ENCODE data around the gene LTBP1. TPM values are rescaled to one million over a fixed set of nuclear protein-coding genes. Genes with fewer than 3 reads are reported as not detected.
A peak's percentile ranks its signal among the peaks of the same experiment; 100 is the strongest.

The LTBP1 gene
- total RNA-seq, 2 donors from 2014 or later: 21.2 to 24.8 TPM

DNA sequence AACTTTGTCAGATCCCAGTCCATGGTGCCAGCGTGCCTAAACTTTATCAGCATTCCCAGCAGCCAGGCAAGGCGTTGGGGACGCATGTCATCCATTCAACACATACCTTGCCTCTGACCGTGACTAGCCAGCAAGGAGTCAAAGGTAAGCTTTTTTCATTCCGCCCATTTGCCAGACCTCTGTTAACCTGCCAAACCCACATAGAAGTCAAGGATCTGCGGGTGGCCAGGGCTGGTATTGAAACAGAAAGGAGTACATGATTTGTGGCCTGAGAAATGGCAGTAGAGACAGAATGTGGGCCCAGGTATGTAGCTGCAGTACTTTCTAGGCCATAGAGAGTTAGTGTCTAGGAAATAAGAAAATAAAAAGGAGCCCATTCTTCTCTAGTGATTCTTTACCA, 240.2 kb downstream of the LTBP1 start:
- DNase-seq: no peak
- ATAC-seq: no peak
- intact Hi-C loops (cut with DNase I, micrococcal nuclease): no loop called here

DNA sequence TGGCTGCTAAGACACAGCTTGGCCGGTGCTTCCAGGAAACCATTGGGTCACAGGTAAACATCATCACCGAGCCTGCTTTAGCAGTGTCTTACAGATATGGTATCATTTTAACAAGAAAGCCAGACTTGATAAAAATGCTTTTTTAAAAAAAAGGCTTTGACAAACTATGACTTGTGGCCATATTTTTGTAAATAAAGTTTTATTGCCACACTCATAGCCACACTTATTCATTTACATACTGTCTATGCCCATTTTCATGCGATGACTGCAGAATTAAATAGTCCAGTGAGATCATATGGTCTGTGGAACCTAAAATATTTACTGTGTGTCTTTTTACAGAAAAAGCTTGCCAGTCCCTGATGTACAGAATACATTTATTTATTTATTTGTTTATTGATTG, 242.0 kb downstream of the LTBP1 start:
- intact Hi-C loops (cut with DNase I, micrococcal nuclease): no loop called here
- no peak for DNase-seq
- no peak for ATAC-seq

DNA sequence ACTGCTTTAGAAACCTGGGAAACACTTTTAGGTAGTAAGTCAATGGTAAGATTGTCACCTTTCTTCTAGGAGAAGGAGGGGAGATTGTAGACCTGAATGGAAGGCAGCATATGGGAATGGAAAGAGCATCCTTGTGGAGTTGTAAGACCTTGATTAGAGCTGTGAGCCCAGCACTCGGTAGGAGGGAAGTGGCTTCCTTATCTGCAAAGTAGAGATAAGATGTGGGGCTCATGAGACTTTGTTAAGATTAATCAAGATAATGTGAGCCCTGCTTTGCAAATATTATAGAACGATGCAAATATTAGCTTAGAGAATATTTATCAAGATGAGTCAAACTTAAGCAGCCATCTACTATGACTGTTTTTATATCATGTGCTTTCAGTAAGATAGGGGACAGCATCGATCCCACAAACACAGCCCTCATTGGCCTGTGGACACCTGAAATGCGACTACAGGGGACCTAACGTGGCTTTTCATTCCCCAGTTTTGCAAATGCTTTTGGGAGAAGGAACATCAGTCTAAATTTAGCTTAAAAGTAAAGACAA, 243.7 kb downstream of the LTBP1 start:
- ATAC-seq (no peak), DNase-seq (no peak)
- intact Hi-C loops (cut with DNase I, micrococcal nuclease): no loop called here

DNA sequence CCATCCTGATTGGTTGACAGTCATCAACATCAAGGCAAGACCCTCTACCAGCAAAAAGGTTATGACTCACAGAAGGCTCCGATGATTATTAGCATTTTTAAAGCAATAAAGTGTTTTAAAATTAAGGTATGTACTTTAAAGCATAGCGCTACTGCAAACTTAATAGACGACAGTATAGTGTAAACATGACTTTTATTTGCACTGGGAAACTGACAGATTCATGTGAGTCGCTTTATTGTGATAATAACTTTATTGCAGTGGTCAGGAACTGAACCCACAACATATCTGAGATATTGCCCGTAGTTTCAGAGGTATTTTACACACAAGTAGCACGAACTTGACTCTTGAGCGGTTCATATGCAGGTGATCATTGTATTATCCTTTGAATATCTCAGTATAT, 249.1 kb downstream of the LTBP1 start:
- DNase-seq (no peak), ATAC-seq (peak; percentile 73)
- intact Hi-C loops (cut with DNase I, micrococcal nuclease): no loop called here

DNA sequence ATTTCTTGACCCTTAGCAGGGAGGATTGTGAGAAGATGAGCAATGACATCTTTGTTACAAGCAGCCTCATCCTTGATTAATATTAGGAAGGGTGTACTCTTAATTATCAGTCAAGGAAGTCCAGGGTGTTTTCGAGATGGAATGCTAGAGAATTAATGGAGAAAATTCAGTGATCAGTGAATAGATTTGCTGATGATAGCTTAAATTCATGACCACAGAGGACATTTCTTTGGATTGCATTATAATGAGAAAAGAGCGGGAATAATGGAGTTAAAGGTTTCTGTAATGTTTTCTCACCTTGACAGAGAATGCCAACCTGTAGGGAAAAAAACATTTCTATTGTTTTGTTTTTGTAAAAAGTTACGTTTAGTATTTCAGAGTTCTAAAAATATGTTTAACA, 249.9 kb downstream of the LTBP1 start:
- DNase-seq: no peak
- ATAC-seq: no peak
- intact Hi-C loops (cut with DNase I, micrococcal nuclease): no loop called here

DNA sequence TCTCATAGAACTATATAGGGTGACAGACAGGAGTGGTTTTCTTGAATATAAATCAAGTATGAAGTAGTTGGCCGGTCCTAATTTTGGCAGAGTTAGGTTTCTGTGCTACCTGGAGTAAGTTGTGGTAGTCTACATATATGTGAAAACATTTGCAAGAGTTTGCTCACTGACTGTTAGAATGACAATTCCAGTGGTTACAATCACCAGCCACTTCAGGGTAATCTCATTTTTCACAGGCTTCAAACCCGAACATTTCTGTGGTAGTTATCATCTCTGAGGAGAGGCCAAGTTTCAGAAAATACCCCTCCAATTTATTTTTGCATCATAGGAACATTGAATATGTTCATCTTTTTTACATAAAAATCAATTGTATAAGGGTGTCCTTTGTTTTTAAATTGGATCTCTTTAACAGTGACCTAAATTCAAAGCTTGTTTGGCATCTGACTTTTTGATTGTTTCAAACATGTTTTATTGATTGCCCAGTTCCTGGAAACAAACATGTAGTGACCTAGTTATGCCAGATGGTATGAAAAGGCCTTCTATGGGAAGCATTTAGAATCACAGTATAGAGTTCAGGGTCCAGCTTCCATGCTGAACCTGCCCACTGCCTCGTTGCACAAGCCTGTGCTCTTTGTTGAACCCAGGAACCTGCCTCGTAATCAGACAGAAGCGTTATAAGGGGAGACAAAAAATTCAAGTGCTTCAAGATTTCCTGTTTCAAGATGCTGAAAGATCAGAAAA, 250.6 kb downstream of the LTBP1 start:
- DNase-seq: no peak
- ATAC-seq: peak; percentile 50
- intact Hi-C loops (cut with DNase I, micrococcal nuclease): no loop called here

DNA sequence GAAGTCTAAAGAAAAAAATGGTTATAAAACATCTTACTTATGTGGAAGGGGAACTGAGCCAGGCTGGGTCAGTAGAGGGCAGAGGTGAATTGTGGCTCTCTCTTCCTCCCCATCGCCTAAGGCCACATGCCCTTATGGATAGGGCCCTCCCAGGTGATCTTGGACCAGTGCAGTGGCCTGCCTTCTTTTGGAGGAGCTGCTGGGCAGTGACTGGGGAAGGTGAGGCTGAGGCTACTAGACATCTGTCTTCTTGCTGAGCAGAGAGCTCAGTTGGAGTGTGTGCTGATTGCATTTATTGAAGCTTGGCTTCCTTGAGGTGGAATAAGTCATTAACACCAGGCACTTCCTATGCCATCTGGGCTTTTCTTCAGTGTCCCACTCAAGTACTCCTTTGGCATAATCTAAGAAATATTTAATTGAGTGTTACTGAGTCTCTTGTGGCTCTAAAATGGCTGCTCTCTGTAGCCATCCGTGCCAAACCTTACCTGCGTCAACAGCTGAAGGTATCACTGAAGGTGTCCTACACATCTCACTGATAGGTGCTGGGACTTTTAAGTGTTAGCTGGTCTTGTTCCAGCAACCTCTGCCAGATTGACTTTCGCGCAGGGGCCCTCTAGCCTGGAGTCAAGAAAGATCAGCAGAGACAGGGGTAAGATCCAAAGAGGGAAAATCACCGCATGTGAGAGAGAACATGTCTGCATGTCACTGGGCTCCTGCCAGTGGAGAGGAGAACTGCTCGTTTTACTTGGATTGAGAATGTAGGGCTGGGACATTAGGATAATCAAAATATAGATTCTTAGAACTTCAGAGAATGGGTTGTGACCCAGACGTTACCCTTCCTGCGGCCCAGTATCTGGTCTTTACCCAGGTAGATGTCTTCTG, 256.1 kb downstream of the LTBP1 start:
- peak; percentile 8 for ATAC-seq
- no peak for DNase-seq
- intact Hi-C loops (cut with DNase I, micrococcal nuclease): no loop called here

DNA sequence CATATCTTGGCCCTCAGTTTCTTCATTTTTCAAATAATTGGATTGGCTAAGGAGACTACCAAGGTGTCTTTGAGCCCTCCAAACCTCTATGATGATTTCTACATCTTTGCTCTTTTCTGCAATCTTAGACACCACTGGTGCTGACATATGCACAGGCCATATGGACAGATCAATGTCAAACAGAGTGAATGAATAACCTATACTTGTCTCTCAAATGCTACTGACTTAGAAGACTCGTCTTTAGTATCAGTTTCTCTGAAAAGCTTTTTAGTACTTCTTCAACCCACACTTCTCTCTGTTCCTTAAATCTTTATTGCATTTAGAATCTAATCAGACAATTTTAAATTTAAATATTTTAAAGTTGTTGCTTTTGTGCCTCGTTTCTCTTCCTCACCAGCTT, 258.2 kb downstream of the LTBP1 start:
- no peak for DNase-seq
- intact Hi-C loops (cut with DNase I, micrococcal nuclease): no loop called here
- no peak for ATAC-seq

DNA sequence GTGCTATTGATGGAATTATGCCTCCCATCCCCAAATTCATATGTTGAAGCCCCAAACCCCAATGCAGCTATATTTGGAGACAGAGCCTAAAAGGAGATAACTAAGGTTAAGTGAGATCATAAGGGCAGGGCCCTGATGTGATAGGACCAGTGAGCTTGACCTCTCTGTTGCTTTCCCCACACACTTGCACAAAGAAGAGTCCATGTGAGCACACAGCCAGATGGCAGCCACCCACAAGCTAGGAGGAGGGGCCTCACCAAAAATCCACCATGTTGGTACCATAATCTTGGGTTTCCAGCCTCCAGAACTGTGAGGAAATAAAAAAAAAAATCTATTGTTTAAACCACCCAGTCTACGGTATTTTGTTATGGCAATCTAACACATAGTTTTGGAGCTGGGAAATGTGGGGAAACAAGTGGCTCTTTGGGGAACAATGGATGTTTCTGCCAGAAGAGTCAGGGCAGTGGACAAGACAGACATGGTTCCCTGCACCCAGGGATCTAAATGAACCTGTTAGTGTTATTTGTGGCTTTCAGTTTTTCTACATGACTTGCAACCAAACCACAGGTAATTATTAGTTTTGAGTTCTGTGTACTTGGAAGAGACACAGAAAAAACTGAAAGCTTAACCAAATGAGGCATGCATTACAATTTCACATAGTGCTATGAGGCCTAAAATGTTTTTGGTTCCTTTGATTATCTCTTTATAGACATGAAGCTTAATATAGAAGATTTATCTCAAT, 259.1 kb downstream of the LTBP1 start:
- DNase-seq (no peak), ATAC-seq (no peak)

DNA sequence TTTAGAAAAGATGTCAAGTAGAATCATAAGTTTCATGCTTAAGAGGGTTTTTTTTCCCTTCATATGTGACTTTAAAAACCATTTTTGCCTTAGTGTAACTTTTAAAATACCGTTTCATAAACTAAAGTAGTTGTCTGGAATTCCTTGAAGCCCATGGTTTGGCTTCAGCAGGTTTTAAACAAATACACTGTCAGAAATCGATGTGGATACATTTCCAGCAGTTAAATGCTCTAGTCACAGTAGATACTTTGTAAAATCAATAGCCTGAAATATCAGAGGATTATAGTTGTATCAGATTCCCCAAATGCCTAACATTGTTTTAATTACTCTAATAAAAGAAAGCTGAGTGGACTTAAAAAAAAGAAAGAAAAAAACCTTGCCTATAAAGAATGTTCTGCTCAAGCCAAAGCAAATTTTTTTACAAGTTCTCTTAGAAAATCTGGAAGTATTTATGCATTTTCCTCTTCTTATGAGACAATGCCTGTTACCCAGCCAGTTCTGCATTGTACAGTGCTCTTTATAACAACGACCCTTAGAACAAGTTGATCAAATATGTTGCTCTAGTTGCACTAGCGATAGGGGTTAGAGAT, 260.5 kb downstream of the LTBP1 start:
- intact Hi-C loops (cut with DNase I, micrococcal nuclease): no loop called here
- DNase-seq (no peak), ATAC-seq (no peak)

More for the DNA sequence above, 259.1 kb downstream of the LTBP1 start:
- intact Hi-C loops (cut with DNase I, micrococcal nuclease): no loop called here

DNA sequence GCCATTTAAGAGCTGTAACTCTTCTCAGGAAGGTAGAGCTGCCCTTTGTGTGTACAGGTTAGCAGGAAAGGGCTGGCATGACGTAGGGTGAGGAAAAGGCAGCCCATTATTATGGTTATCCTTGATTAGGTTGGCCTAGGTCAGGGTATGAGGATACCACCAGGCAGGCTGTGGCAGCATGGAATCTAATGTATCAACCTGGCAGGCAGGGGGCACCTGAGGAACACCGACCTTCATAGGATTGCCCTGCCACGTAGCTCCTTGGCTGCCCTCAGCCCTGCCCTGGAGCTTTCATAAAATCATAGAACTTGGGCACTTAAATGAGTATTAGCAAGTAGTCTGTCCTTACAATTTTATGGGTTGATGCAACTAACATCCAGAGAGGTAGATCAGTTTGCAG, 261.6 kb downstream of the LTBP1 start:
- ATAC-seq (no peak), DNase-seq (no peak)
- intact Hi-C loops (cut with DNase I, micrococcal nuclease): no loop called here

DNA sequence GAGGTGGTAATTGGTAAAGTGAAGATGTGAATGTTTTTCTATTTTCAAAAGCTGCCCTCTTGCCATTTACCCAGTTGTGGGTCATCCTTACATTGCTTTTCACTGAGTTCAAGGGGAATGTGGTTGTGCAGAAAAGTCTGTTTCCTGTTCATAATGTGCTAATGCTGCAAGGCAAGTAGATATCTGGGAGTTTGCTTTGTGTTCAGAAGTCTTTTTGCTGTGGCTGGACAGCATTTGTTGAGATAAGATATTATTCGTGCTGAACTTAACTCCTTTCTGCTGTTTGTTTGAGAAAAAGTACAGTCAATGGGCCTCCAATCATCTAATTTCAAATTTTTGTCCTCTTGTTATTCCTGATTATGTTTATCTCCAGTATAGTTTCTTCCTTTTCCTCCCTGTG, 263.2 kb downstream of the LTBP1 start:
- DNase-seq (no peak), ATAC-seq (no peak)
- intact Hi-C loops (cut with DNase I, micrococcal nuclease): no loop called here

DNA sequence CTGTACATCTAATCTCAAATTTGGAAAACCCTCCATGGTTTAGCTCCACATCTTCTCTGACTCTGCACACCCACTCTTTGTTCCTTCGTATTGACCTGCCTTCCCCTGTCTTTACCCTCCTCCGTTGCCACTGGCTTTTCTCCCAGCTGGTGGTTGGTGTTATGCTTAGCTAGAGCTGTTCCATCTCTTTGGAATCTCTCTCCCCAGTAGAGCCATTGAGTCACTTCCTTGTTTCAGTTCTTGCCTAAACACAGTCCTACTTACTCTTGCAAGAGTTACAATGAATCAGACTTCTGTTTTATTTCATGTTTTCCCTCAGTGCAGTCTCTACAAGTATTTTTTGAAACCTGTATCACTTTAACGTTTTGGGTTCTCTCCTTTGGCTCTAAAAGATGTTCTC, 263.9 kb downstream of the LTBP1 start:
- ATAC-seq (no peak), DNase-seq (peak in 1 of 2 donors; percentile 36)
- intact Hi-C loops (cut with DNase I, micrococcal nuclease): no loop called here

DNA sequence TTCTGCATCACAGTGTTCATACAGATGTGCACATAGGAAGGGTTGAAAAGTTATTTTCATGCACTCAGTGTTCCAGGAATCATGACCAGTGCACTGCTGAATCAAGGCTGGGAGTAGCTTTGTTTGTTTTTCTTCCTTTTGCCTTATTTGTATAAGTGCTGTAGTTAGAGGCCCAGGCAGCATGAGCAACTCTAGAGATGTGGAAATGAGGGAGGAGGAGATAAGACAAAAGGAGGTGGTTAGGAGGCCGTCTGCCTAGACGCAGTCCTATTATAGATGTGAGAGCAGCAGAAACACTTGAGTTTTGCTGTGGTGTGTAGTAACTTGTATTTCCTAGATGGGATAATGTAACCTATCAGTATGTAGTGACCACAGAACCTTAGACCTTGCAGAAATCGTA, 265.4 kb downstream of the LTBP1 start:
- intact Hi-C loops (cut with DNase I, micrococcal nuclease): no loop called here
- ATAC-seq (peak; percentile 44), DNase-seq (no peak)

DNA sequence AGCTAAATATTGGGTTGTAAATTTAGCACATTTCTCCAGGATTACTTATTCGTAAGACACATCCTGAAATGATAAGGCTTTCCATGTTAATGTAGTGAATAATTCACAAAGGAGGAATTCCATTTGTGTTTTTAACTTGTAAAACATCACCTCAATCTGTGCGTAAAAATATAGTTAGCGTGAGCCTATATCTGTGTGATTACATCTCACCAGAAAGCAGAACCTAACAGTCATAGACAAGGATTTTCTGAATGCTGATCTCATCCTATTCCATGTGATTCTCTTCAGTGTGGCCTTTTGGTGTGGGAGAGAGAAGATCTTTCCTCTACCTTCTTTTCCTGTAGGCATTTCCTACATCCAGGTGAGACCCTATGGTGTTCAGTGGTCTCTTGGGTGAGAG, 266.5 kb downstream of the LTBP1 start:
- intact Hi-C loops (cut with DNase I, micrococcal nuclease): no loop called here

DNA sequence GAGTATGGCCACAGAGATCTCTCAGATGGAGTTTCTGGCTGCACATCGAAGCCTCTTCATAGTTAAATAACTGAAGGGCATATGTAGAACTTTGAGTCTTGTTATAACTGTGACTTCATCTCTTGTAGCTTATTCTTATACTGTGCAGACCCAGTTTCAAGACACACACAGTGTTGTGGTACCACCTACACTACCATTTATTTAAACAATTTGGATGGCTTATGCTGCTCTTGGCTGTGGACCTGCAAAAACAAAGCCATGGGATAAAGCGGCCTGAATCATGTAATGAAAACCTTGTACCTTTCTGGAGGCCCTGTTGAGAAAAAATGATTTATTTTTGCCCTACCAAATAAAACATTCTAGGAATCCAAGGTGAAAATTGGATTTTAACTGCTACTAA, 266.9 kb downstream of the LTBP1 start:
- intact Hi-C loops (cut with DNase I, micrococcal nuclease): no loop called here
- DNase-seq: no peak
- no peak for ATAC-seq

More for the DNA sequence above, 266.5 kb downstream of the LTBP1 start:
- ATAC-seq (no peak), DNase-seq (no peak)

DNA sequence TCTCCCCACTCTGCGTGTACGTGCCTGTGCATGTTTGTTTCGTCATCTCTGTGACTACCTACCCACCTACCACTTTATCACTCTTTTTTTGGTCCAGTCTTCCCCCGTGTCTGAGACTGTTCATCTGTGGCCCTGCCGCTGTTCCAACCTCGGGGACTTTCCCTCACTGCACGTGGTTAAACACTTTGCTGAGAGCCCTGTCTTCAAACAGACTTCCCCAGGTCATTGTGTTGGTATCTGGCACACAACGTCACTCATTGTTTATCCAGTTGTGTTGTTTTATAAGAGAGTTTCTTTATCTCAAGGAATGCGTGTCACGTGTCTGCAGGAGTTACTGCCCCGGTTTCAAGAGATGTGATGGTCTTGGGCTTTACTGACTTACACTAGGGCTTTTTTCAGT, 267.7 kb downstream of the LTBP1 start:
- intact Hi-C loops (cut with DNase I, micrococcal nuclease): no loop called here
- DNase-seq (no peak), ATAC-seq (no peak)

DNA sequence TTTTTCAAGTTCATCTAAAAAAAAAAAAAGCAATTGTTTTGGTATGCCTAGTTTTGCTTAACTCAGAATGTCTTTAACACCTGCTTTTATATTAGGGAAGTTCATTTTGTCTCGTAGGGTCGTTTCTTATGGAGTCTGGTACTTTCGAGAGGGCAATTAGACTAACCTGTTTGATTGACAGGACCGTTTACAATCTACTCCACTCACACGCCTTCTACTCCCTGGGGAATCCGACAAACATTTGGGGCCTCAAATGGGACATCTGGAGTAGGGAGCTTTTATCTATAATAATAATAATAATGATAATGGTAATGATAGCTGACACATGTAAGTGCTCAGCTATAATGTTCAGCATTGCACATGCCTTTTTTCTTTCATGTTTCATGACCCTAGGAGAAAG, 268.1 kb downstream of the LTBP1 start:
- DNase-seq: no peak
- ATAC-seq: no peak
- intact Hi-C loops (cut with DNase I, micrococcal nuclease): no loop called here

DNA sequence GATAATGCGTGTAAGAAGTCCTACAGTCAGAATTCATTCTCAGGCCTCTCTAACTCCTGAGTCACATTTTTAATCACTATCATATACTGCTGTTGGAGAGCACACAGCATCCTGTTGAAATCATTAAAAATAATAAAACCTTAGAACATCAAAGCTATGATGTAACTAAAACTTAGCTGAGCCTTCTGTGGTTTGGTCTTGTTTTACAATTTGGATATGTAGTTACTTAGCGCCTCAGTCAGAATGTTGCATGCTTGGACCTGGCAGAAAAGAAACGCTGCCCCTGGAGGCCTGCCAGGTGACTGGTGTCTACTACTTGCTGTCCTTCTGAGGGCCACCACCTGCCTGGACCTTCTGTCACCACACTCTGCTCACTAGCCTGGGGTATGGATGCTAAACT, 268.5 kb downstream of the LTBP1 start:
- intact Hi-C loops (cut with DNase I, micrococcal nuclease): no loop called here
- no peak for ATAC-seq
- peak in 1 of 2 donors; percentile 27 for DNase-seq

Data from left colon (tissue), 2 donors.